ENCODE measurements around the gene KCNQ5.

Gene KCNQ5

GRCh38 chr6:72739368-72739779, 117.5 kb downstream of the KCNQ5 start:
- no peak overlapping the region for H3K4me2 ChIP-seq
- no peaks in the 10 kb centered on the region for H3K27me3 ChIP-seq (ENCODE audit: insufficient read depth, low read depth)
- no peak overlapping the region for H3K9ac ChIP-seq
- no peak overlapping the region for H3K27ac ChIP-seq
- no peak overlapping the region for H3K4me3 ChIP-seq (IDR thresholded peaks at IDR 0.05; ENCODE audit: insufficient read depth, low read depth, low read length)
- H3K4me1 ChIP-seq (ENCODE audit: low read depth, poor library complexity, severe bottlenecking): peaks cover 22% of the 10 kb centered on the region
- H4K20me1 ChIP-seq (ENCODE audit: insufficient read depth): no peaks in the 10 kb centered on the region; the same call in 1 of the 2 replicates
- no peak overlapping the region for H2AFZ ChIP-seq (ENCODE audit: low read depth)
- TF ChIP-seq, protein P1, sequence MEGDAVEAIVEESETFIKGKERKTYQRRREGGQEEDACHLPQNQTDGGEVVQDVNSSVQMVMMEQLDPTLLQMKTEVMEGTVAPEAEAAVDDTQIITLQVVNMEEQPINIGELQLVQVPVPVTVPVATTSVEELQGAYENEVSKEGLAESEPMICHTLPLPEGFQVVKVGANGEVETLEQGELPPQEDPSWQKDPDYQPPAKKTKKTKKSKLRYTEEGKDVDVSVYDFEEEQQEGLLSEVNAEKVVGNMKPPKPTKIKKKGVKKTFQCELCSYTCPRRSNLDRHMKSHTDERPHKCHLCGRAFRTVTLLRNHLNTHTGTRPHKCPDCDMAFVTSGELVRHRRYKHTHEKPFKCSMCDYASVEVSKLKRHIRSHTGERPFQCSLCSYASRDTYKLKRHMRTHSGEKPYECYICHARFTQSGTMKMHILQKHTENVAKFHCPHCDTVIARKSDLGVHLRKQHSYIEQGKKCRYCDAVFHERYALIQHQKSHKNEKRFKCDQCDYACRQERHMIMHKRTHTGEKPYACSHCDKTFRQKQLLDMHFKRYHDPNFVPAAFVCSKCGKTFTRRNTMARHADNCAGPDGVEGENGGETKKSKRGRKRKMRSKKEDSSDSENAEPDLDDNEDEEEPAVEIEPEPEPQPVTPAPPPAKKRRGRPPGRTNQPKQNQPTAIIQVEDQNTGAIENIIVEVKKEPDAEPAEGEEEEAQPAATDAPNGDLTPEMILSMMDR (conservative IDR thresholded peaks at IDR 0.05; ENCODE audit: low read depth, low read length): no peak
- peaks cover 7% of the 10 kb centered on the region; the same call in 1 of the 2 replicates for H3K79me2 ChIP-seq (ENCODE audit: insufficient read depth, low read depth)
- no peaks in the 10 kb centered on the region for H3K36me3 ChIP-seq (ENCODE audit: insufficient read depth)

- Histone ChIP-seq H3K27me3 (ENCODE audit: insufficient read depth, low read depth) (no peaks in the 10 kb centered on the region), H3K4me3 (IDR thresholded peaks at IDR 0.05; ENCODE audit: insufficient read depth, low read depth, low read length) (no peak overlapping the region), H3K36me3 (ENCODE audit: insufficient read depth) (no peaks in the 10 kb centered on the region), H3K9ac (no peak overlapping the region), H3K79me2 (ENCODE audit: insufficient read depth, low read depth) (peaks cover 10% of the 10 kb centered on the region; the same call in 1 of the 2 replicates), H3K27ac (no peak overlapping the region), H2AFZ (ENCODE audit: low read depth) (no peak overlapping the region), H3K4me2 (no peak overlapping the region), H4K20me1 (ENCODE audit: insufficient read depth) (no peaks in the 10 kb centered on the region; the same call in 1 of the 2 replicates), H3K4me1 (ENCODE audit: low read depth, poor library complexity, severe bottlenecking) (peaks cover 22% of the 10 kb centered on the region)
- TF ChIP-seq, protein P1 (conservative IDR thresholded peaks at IDR 0.05; ENCODE audit: low read depth, low read length): no peak
Observed at GRCh38 chr6:72740135-72740534, 118.3 kb downstream of the KCNQ5 start.

GRCh38 chr6:72741083-72741482, 119.2 kb downstream of the KCNQ5 start:
- Histone ChIP-seq H3K4me3 (IDR thresholded peaks at IDR 0.05; ENCODE audit: insufficient read depth, low read depth, low read length) (no peak overlapping the region), H3K4me2 (no peak overlapping the region), H3K4me1 (ENCODE audit: low read depth, poor library complexity, severe bottlenecking) (peaks cover 22% of the 10 kb centered on the region), H3K9ac (no peak overlapping the region), H2AFZ (ENCODE audit: low read depth) (no peak overlapping the region), H4K20me1 (ENCODE audit: insufficient read depth) (no peaks in the 10 kb centered on the region; the same call in 1 of the 2 replicates), H3K79me2 (ENCODE audit: insufficient read depth, low read depth) (peaks cover 13% of the 10 kb centered on the region; the same call in 1 of the 2 replicates), H3K27me3 (ENCODE audit: insufficient read depth, low read depth) (no peaks in the 10 kb centered on the region), H3K36me3 (ENCODE audit: insufficient read depth) (no peaks in the 10 kb centered on the region), H3K27ac (no peak overlapping the region)
- TF ChIP-seq, protein P1 (conservative IDR thresholded peaks at IDR 0.05; ENCODE audit: low read depth, low read length): no peak

- Histone ChIP-seq H3K4me2 (no peak overlapping the region), H3K27me3 (ENCODE audit: insufficient read depth, low read depth) (no peaks in the 10 kb centered on the region), H2AFZ (ENCODE audit: low read depth) (no peak overlapping the region), H3K79me2 (ENCODE audit: insufficient read depth, low read depth) (peaks cover 13% of the 10 kb centered on the region; the same call in 1 of the 2 replicates), H3K4me3 (IDR thresholded peaks at IDR 0.05; ENCODE audit: insufficient read depth, low read depth, low read length) (no peak overlapping the region), H3K27ac (no peak overlapping the region), H4K20me1 (ENCODE audit: insufficient read depth) (no peaks in the 10 kb centered on the region; the same call in 1 of the 2 replicates), H3K36me3 (ENCODE audit: insufficient read depth) (no peaks in the 10 kb centered on the region), H3K4me1 (ENCODE audit: low read depth, poor library complexity, severe bottlenecking) (peaks cover 22% of the 10 kb centered on the region), H3K9ac (no peak overlapping the region)
- TF ChIP-seq, protein P1 (conservative IDR thresholded peaks at IDR 0.05; ENCODE audit: low read depth, low read length): no peak
Observed at GRCh38 chr6:72742001-72742673, 120.3 kb downstream of the KCNQ5 start.
